ENCODE data around the gene PCIF1. TPM values are rescaled to one million over a fixed set of nuclear protein-coding genes. Genes with fewer than 3 reads are reported as not detected.
"Not testable (repeated sequence)": the region's sequence is repeated elsewhere in the genome, so short reads cannot be mapped to it uniquely, and the experiment has no call there.

PCIF1 gene
- total and polyA plus RNA-seq, 2 experiments from 2014 or later, result 41.2 to 43.8 TPM

- Histone ChIP-seq H3K27me3 (no peaks in the 10 kb centered on the region), H3K36me3 (no peaks in the 10 kb centered on the region), H3K9me3 (ENCODE audit: low read depth) (no peaks in the 10 kb centered on the region), H3K4me1 (ENCODE audit: low read depth) (no peaks in the 10 kb centered on the region), H3K4me3 (no peak overlapping the region), H3K27ac (no peak overlapping the region)
- no peak for TF ChIP-seq CTCF (IDR thresholded peaks at IDR 0.05; ENCODE audit: low read depth, low read length)
- DNase-seq (ENCODE audit: low read depth in 1 of 2, low spot score in 1 of 2), result no peak
Observed at GRCh38 chr20:45994761-45995493, 60.4 kb downstream of the PCIF1 start.

- not testable (repeated sequence) for DNase-seq (ENCODE audit: low read depth in 1 of 2, low spot score in 1 of 2); H3K4me3 ChIP-seq; H3K36me3 ChIP-seq; H3K27ac ChIP-seq; H3K4me1 ChIP-seq (ENCODE audit: low read depth); H3K9me3 ChIP-seq (ENCODE audit: low read depth); H3K27me3 ChIP-seq
Observed at GRCh38 chr20:45995495-45996097, 61.1 kb downstream of the PCIF1 start.

GRCh38 chr20:45997187-45997586 is 62.7 kb downstream of the PCIF1 start:
- no peaks in the 10 kb centered on the region for H3K36me3 ChIP-seq
- H3K27me3 ChIP-seq, result no peaks in the 10 kb centered on the region
- H3K27ac ChIP-seq, result no peak overlapping the region
- H3K9me3 ChIP-seq (ENCODE audit: low read depth), result no peaks in the 10 kb centered on the region
- H3K4me1 ChIP-seq (ENCODE audit: low read depth), result peaks cover 8% of the 10 kb centered on the region
- DNase-seq (ENCODE audit: low read depth in 1 of 2, low spot score in 1 of 2), result no peak
- no peak for TF ChIP-seq CTCF (IDR thresholded peaks at IDR 0.05; ENCODE audit: low read depth, low read length)
- no peak overlapping the region for H3K4me3 ChIP-seq

Other genes starting within 250 kb of the PCIF1 start
- gene WFDC13, start 232.6 kb upstream of the PCIF1 start, total RNA-seq, result not detected in 2 replicates
- gene WFDC13, start 232.6 kb upstream of the PCIF1 start, polyA plus RNA-seq, result not detected in 2 replicates
- not detected in 2 replicates for gene WFDC10B, start 229.7 kb upstream of the PCIF1 start, total RNA-seq
- gene WFDC10B, start 229.7 kb upstream of the PCIF1 start, polyA plus RNA-seq, result not detected in 2 replicates
- gene SPINT4, start 212.3 kb upstream of the PCIF1 start, total RNA-seq, result not detected in 2 replicates
- not detected in 2 replicates for gene SPINT4, start 212.3 kb upstream of the PCIF1 start, polyA plus RNA-seq
- gene WFDC3, start 142.8 kb upstream of the PCIF1 start, total RNA-seq, result not detected in 2 replicates
- gene WFDC3, start 142.8 kb upstream of the PCIF1 start, polyA plus RNA-seq, result 1.3 and 2.6 TPM in 2 replicates
- 33.0 and 36.4 TPM in 2 replicates for gene DNTTIP1, start 142.7 kb upstream of the PCIF1 start, total RNA-seq
- gene DNTTIP1, start 142.7 kb upstream of the PCIF1 start, polyA plus RNA-seq, result 74.1 and 76.0 TPM in 2 replicates
- 35.4 and 267 TPM in 2 replicates for gene UBE2C, start 122.0 kb upstream of the PCIF1 start, total RNA-seq
- gene UBE2C, start 122.0 kb upstream of the PCIF1 start, polyA plus RNA-seq, result 48.6 and 352 TPM in 2 replicates
- gene TNNC2, start 107.4 kb upstream of the PCIF1 start, total RNA-seq, result 27.9 and 36.0 TPM in 2 replicates
- gene TNNC2, start 107.4 kb upstream of the PCIF1 start, polyA plus RNA-seq, result 62.4 and 96.3 TPM in 2 replicates
- 109 and 270 TPM in 2 replicates for gene SNX21, start 100.9 kb upstream of the PCIF1 start, total RNA-seq
- gene SNX21, start 100.9 kb upstream of the PCIF1 start, polyA plus RNA-seq, result 42.7 and 66.8 TPM in 2 replicates
- gene ACOT8, start 77.3 kb upstream of the PCIF1 start, total RNA-seq, result 45.3 and 55.9 TPM in 2 replicates
- gene ACOT8, start 77.3 kb upstream of the PCIF1 start, polyA plus RNA-seq, result 48.3 and 64.9 TPM in 2 replicates
- 7.4 and 8.0 TPM in 2 replicates for gene ZSWIM3, start 77.1 kb upstream of the PCIF1 start, total RNA-seq
- 2.2 and 4.0 TPM in 2 replicates for gene ZSWIM3, start 77.1 kb upstream of the PCIF1 start, polyA plus RNA-seq
- 11.7 and 12.9 TPM in 2 replicates for gene ZSWIM1, start 53.5 kb upstream of the PCIF1 start, total RNA-seq
- 13.5 and 13.7 TPM in 2 replicates for gene ZSWIM1, start 53.5 kb upstream of the PCIF1 start, polyA plus RNA-seq
- 35.9 and 42.8 TPM in 2 replicates for gene SPATA25, start 47.1 kb upstream of the PCIF1 start, total RNA-seq
- gene SPATA25, start 47.1 kb upstream of the PCIF1 start, polyA plus RNA-seq, result 6.6 and 7.4 TPM in 2 replicates
- gene NEURL2, start 43.5 kb upstream of the PCIF1 start, total RNA-seq, result 77.8 and 81.3 TPM in 2 replicates
- gene NEURL2, start 43.5 kb upstream of the PCIF1 start, polyA plus RNA-seq, result 64.5 and 78.2 TPM in 2 replicates
- gene CTSA, start 43.3 kb upstream of the PCIF1 start, total RNA-seq, result 52.3 and 61.6 TPM in 2 replicates
- gene CTSA, start 43.3 kb upstream of the PCIF1 start, polyA plus RNA-seq, result 78.1 and 82.7 TPM in 2 replicates
- gene PLTP, start 22.5 kb upstream of the PCIF1 start, total RNA-seq, result 71.7 and 90.9 TPM in 2 replicates
- 93.6 and 99.6 TPM in 2 replicates for gene PLTP, start 22.5 kb upstream of the PCIF1 start, polyA plus RNA-seq
- gene ZNF335, start 37.5 kb downstream of the PCIF1 start, total RNA-seq, result 18.1 and 28.1 TPM in 2 replicates
- 13.5 and 26.7 TPM in 2 replicates for gene ZNF335, start 37.5 kb downstream of the PCIF1 start, polyA plus RNA-seq
- gene MMP9, start 74.2 kb downstream of the PCIF1 start, total RNA-seq, result 0.21 TPM in 1 of 2 replicates, not detected in the other
- gene MMP9, start 74.2 kb downstream of the PCIF1 start, polyA plus RNA-seq, result 0.15 and 0.20 TPM in 2 replicates
- 7.6 and 8.3 TPM in 2 replicates for gene SLC12A5, start 94.5 kb downstream of the PCIF1 start, total RNA-seq
- gene SLC12A5, start 94.5 kb downstream of the PCIF1 start, polyA plus RNA-seq, result 17.1 and 27.9 TPM in 2 replicates
- 14.3 and 23.4 TPM in 2 replicates for gene NCOA5, start 155.3 kb downstream of the PCIF1 start, total RNA-seq
- 17.5 and 20.4 TPM in 2 replicates for gene NCOA5, start 155.3 kb downstream of the PCIF1 start, polyA plus RNA-seq
- 0.35 and 0.42 TPM in 2 replicates for gene CD40, start 183.6 kb downstream of the PCIF1 start, total RNA-seq
- gene CD40, start 183.6 kb downstream of the PCIF1 start, polyA plus RNA-seq, result 0.75 and 1.5 TPM in 2 replicates

Data from cardiac muscle cell (in vitro differentiated cells and primary cell).